ENCODE results near the gene IGFBP1.

- no peak for TF ChIP-seq POLR2A (IDR thresholded peaks at IDR 0.05; ENCODE audit: low read depth, low read length)
- no peak for TF ChIP-seq POLR2AphosphoS5 (IDR thresholded peaks at IDR 0.05; ENCODE audit: low read depth, low read length)
These were observed 1.2 kb downstream of the IGFBP1 start for GRCh38 chr7:45889367-45890067.

All from GM12892 (cell line).